GM12865 (cell line): ENCODE results near the gene CCDC136.

Experiments used
- DNase-seq: peaks from one replicate; pipeline ENCODE4 v3.0.0; 2010; ENCODE audit warnings: low read depth
- H3K4me3 ChIP-seq: 2 replicates; pipeline ENCODE4 v1.5.1; 2011; ENCODE audit warnings: mild to moderate bottlenecking, low read depth, low read length, control low read depth
- CTCF ChIP-seq: IDR thresholded peaks from 2 replicates; pipeline ENCODE4 v1.5.1; 2011; ENCODE audit warnings: low read length, control low read depth, low read depth, inconsistent platforms; ENCODE audit not compliant: insufficient read depth; ENCODE audit errors: missing control alignments

Gene CCDC136

GRCh38 chr7:128794020-128794419 lies 2.3 kb downstream of the CCDC136 start:
- no peak overlapping the region for H3K4me3 ChIP-seq
- peak; percentile 23 for TF ChIP-seq CTCF
- peak; percentile 49 for DNase-seq

- H3K4me3 ChIP-seq: no peak overlapping the region
- no peak for TF ChIP-seq CTCF
- no peak for DNase-seq
These were observed 2.7 kb downstream of the CCDC136 start for GRCh38 chr7:128794436-128794835.

GRCh38 chr7:128795129-128795528 lies 3.4 kb downstream of the CCDC136 start:
- H3K4me3 ChIP-seq: no peak overlapping the region
- no peak for DNase-seq
- TF ChIP-seq CTCF: no peak

- TF ChIP-seq CTCF: no peak
- DNase-seq: no peak
- no peak overlapping the region for H3K4me3 ChIP-seq
These were observed 4.6 kb downstream of the CCDC136 start for GRCh38 chr7:128796327-128796726.

GRCh38 chr7:128799451-128799850 lies 7.7 kb downstream of the CCDC136 start:
- no peak for TF ChIP-seq CTCF
- DNase-seq: no peak
- no peak overlapping the region for H3K4me3 ChIP-seq

- H3K4me3 ChIP-seq: no peak overlapping the region
- no peak for TF ChIP-seq CTCF
- DNase-seq: peak; percentile 41
These were observed 8.8 kb downstream of the CCDC136 start for GRCh38 chr7:128800567-128800966.

- TF ChIP-seq CTCF: no peak
- DNase-seq: no peak
- no peak overlapping the region for H3K4me3 ChIP-seq
These were observed 9.2 kb downstream of the CCDC136 start for GRCh38 chr7:128801003-128801402.
